CD14-positive monocyte (primary cell): ENCODE data around the gene SYNE3. TPM values are rescaled to one million over a fixed set of nuclear protein-coding genes. Genes with fewer than 3 reads are reported as not detected.

Experiments used
- DNase-seq, 3 donors: peaks; one replicate each; pipeline ENCODE4 v3.0.0-alpha.2; 2011 to 2022
- H2AFZ ChIP-seq: 2 replicates; pipeline ENCODE4 v1.6.0; 2012; ENCODE audit warnings: mild to moderate bottlenecking, low read depth, low read length, inconsistent platforms; ENCODE audit not compliant: insufficient read depth, poor library complexity, severe bottlenecking
- H3K27ac ChIP-seq, 2 donors: 1 replicate in 1 of 2; 2 replicates in 1 of 2; pipeline ENCODE4 v1.5.1; 2012 to 2013; ENCODE audit warnings: low read length in 2 of 2, control low read depth in 1 of 2, inconsistent platforms in 1 of 2, low read depth in 1 of 2, mild to moderate bottlenecking in 1 of 2
- H3K27me3 ChIP-seq, 2 donors: one replicate each; pipeline versions ENCODE4 v1.6.0 to v1.6.1; 2011 to 2013; ENCODE audit warnings: low read length in 2 of 2; ENCODE audit not compliant: control insufficient read depth in 2 of 2, insufficient read depth in 2 of 2
- H3K36me3 ChIP-seq, 2 donors: replicated peaks in 1 of 2; 1 replicate in 1 of 2; 2 replicates in 1 of 2; pipeline versions ENCODE4 v1.5.1 to v1.6.1; 2012 to 2013; ENCODE audit warnings: low read length in 2 of 2, control low read depth in 1 of 2, inconsistent platforms in 1 of 2, mild to moderate bottlenecking in 1 of 2; ENCODE audit not compliant: insufficient read depth in 2 of 2, control insufficient read depth in 1 of 2
- H3K4me1 ChIP-seq, 2 donors: 1 replicate in 1 of 2; 2 replicates in 1 of 2; pipeline versions ENCODE4 v1.5.1 to v1.6.1; 2012 to 2013; ENCODE audit warnings: low read length in 2 of 2, control low read depth in 1 of 2, inconsistent platforms in 1 of 2, mild to moderate bottlenecking in 1 of 2, moderate library complexity in 1 of 2; ENCODE audit not compliant: insufficient read depth in 2 of 2, control insufficient read depth in 1 of 2
- H3K4me2 ChIP-seq: replicated peaks from 2 replicates; pipeline ENCODE3; 2012; ENCODE audit warnings: low read length, moderate library complexity, mild to moderate bottlenecking; ENCODE audit not compliant: poor library complexity, severe bottlenecking; ENCODE audit errors: extremely low read depth
- H3K4me3 ChIP-seq, 3 experiments: fragments of 200-600 bp in 1 of 3; sonication (generic) in 1 of 3; replicated peaks in 1 of 3; 1 replicate in 2 of 3; 2 replicates in 1 of 3; pipeline ENCODE4 v1.5.1; 2011 to 2013; ENCODE audit warnings: low read length in 3 of 3, mild to moderate bottlenecking in 3 of 3, control low read depth in 2 of 3, low read depth in 2 of 3, inconsistent platforms in 1 of 3, moderate library complexity in 1 of 3
- H3K79me2 ChIP-seq: 2 replicates; pipeline ENCODE4 v1.6.0; 2012; ENCODE audit warnings: mild to moderate bottlenecking, control low read depth, inconsistent platforms, low read length, moderate library complexity; ENCODE audit not compliant: insufficient read depth
- H3K9ac ChIP-seq: 2 replicates; pipeline ENCODE4 v1.6.0; 2017; ENCODE audit warnings: low read length, mild to moderate bottlenecking; ENCODE audit not compliant: insufficient read depth, poor library complexity, severe bottlenecking
- H3K9me3 ChIP-seq, 2 donors: replicated peaks in 1 of 2; 1 replicate in 1 of 2; 2 replicates in 1 of 2; pipeline versions ENCODE4 v1.5.1 to v1.6.1; 2012 to 2013; ENCODE audit warnings: low read length in 2 of 2, control low read depth in 1 of 2; ENCODE audit not compliant: control insufficient read depth in 1 of 2, insufficient read depth in 1 of 2
- H4K20me1 ChIP-seq: 2 replicates; pipeline ENCODE4 v1.6.0; 2012; ENCODE audit warnings: mild to moderate bottlenecking, low read length, control low read depth, moderate library complexity; ENCODE audit not compliant: insufficient read depth
- H3K27ac Mint-ChIP-seq, 7 donors: one replicate each; pipeline ENCODE4 v1.8.0; 2020; ENCODE audit warnings: mild to moderate bottlenecking in 7 of 7, mixed read lengths in 7 of 7, moderate library complexity in 6 of 7, inconsistent platforms in 2 of 7
- H3K27me3 Mint-ChIP-seq, 3 donors: one replicate each; pipeline ENCODE4 v1.8.0; 2021 to 2022; ENCODE audit warnings: low read depth in 3 of 3, mild to moderate bottlenecking in 3 of 3, mixed read lengths in 3 of 3, moderate library complexity in 3 of 3, inconsistent platforms in 1 of 3
- H3K36me3 Mint-ChIP-seq, 2 donors: one replicate each; pipeline ENCODE4 v1.8.0; 2020; ENCODE audit warnings: mixed read lengths in 2 of 2, inconsistent platforms in 1 of 2, mild to moderate bottlenecking in 1 of 2
- H3K4me1 Mint-ChIP-seq: one replicate; pipeline ENCODE4 v1.8.0; 2020; ENCODE audit warnings: mild to moderate bottlenecking, mixed read lengths
- H3K4me3 Mint-ChIP-seq, 2 donors: one replicate each; pipeline ENCODE4 v1.8.0; 2020; ENCODE audit warnings: mild to moderate bottlenecking in 2 of 2, mixed read lengths in 2 of 2, moderate library complexity in 1 of 2
- H3K9me3 Mint-ChIP-seq, 7 donors: one replicate each; pipeline ENCODE4 v1.8.0; 2020 to 2022; ENCODE audit warnings: mixed read lengths in 7 of 7, mild to moderate bottlenecking in 6 of 7, moderate library complexity in 6 of 7, inconsistent platforms in 2 of 7
- WGBS: methylation state at CpG from one replicate; pipeline ENCODE4 v1.1.5; 2013; ENCODE audit warnings: missing lambda C conversion rate; ENCODE audit not compliant: insufficient coverage; 5-methylcytosine and 5-hydroxymethylcytosine counted together
- intact Hi-C, 2 donors: fragments of 100-400 bp; cut with micrococcal nuclease; formaldehyde crosslinking; loops; one replicate each; pipeline versions ENCODE4 v1.15.0 to v1.15.1; 2023
- polyA plus RNA-seq, 3 donors: library from polyadenylated mRNA; depleted of rRNA in 1 of 3; unstranded in 2 of 3; stranded (reverse) in 1 of 3; fragments of 300-500 nt in 2 of 3; fragments of >200 nt in 1 of 3; fragmentation: Illumina TruSeq in 2 of 3; gene quantifications; 1 replicate in 2 of 3; 2 replicates in 1 of 3; pipeline ENCODE4 v1.2.3, GENCODE V29; 2012 to 2021
- TF ChIP-seq, protein P1 (sequence below): fragments of 200-600 bp; IDR thresholded peaks from one replicate; pipeline ENCODE4 v1.8.0; 2022; ENCODE audit warnings: antibody characterized with exemption, mild to moderate bottlenecking

Gene SYNE3
- polyA plus RNA-seq, 3 donors: 2.6 to 26.1 (median 3.5) TPM

DNA sequence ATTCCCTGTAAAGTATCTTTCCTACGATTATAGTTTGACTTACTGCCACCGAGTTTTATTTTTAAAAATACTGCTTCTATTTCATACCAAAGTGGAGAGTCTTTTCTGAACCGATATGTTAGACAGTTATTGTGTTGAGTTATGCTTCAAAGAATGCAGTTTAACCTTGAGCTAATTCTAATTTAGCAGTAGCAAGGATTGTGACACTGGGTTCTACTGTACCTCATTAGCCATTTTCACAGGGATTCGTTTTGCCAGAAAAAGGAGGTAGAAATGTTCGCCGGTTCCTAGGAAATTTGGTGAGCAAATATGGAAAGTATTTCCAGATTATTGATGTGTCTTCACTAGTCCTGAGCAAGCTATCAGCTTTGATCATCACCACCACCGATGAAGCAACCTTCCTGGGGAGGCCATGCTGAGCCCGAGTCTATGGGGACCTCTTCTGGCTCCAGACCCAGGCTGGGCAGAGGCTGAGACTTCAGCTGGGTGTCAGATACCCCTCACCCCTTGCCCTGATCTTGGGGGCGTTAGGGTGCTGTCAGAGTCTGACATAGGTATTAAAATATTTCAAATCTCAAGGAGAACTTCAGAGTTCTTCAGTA, 32.0 kb upstream of the SYNE3 start:
- peaks cover 0 to 4% (median 0%) of the 10 kb centered on the region in 3 donors for H3K27me3 Mint-ChIP-seq
- H3K36me3 Mint-ChIP-seq: peaks cover 24 to 27% of the 10 kb centered on the region in 2 donors
- DNase-seq: no peak

DNA sequence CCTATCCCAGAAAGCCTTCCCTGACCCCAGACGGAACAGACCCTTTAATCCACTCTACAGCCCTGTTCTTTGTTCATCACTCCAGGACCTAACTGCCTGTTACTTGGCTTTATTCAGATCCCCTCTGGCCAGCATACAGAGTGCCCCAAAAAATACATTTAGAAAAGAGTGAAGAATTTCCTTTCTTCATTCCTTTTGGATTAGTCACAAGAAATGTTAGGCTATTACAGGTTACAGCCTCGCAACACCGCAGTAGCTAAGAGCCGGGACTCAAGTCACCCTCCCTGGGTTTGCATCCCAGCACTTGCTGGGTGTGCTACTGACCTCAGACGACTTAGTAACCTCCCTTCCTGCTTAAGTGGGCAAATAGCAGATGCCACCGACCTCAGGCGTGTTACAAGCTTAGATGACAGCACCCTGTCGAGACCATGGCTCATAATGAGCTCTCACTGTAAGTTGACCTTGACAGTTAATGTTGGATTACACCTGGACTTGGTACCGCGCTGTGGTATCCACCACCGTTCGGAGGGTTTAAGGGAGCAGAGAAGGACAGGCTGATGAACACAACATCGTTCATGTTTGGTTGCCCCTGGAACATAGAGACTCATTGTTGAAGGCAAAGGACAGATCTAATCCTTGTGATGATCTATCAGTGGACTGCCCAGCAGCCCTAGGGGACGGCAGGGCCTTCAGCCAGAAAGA, 31.3 kb upstream of the SYNE3 start:
- H4K20me1 ChIP-seq: peaks cover 3% of the 10 kb centered on the region
- 97% methylated on average over 12 of the region's 14 CpGs for WGBS
- Mint-ChIP-seq H3K27ac (peak overlapping the region in 2 of 7 donors; percentile 15 to 70), H3K27me3 (peaks cover 0 to 2% (median 0%) of the 10 kb centered on the region in 3 donors), H3K9me3 (peaks cover 0 to 2% (median 0%) of the 10 kb centered on the region in 7 donors), H3K4me3 (no peak overlapping the region), H3K36me3 (peaks cover 24 to 27% of the 10 kb centered on the region in 2 donors), H3K4me1 (no peaks in the 10 kb centered on the region)
- H3K27me3 ChIP-seq: no peaks in the 10 kb centered on the region
- no peak overlapping the region for H3K27ac ChIP-seq
- H3K4me2 ChIP-seq: no peak overlapping the region
- no peak overlapping the region for H3K4me3 ChIP-seq
- H3K79me2 ChIP-seq: peaks cover 17% of the 10 kb centered on the region
- intact Hi-C loops: no loop called here
- no peak overlapping the region for H3K9ac ChIP-seq
- no peaks in the 10 kb centered on the region for H3K4me1 ChIP-seq
- no peaks in the 10 kb centered on the region for H3K9me3 ChIP-seq
- DNase-seq: no peak
- no peak overlapping the region for H2AFZ ChIP-seq
- TF ChIP-seq, protein P1, sequence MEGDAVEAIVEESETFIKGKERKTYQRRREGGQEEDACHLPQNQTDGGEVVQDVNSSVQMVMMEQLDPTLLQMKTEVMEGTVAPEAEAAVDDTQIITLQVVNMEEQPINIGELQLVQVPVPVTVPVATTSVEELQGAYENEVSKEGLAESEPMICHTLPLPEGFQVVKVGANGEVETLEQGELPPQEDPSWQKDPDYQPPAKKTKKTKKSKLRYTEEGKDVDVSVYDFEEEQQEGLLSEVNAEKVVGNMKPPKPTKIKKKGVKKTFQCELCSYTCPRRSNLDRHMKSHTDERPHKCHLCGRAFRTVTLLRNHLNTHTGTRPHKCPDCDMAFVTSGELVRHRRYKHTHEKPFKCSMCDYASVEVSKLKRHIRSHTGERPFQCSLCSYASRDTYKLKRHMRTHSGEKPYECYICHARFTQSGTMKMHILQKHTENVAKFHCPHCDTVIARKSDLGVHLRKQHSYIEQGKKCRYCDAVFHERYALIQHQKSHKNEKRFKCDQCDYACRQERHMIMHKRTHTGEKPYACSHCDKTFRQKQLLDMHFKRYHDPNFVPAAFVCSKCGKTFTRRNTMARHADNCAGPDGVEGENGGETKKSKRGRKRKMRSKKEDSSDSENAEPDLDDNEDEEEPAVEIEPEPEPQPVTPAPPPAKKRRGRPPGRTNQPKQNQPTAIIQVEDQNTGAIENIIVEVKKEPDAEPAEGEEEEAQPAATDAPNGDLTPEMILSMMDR: no peak
- H3K36me3 ChIP-seq: peaks cover 4 to 30% of the 10 kb centered on the region in 2 donors

More for the DNA sequence above, 32.0 kb upstream of the SYNE3 start:
- no peak overlapping the region for H2AFZ ChIP-seq
- intact Hi-C loops: no loop called here
- no peaks in the 10 kb centered on the region for H3K27me3 ChIP-seq
- H3K27ac ChIP-seq: no peak overlapping the region
- Mint-ChIP-seq H3K27ac (no peak overlapping the region), H3K4me3 (no peak overlapping the region), H3K4me1 (no peaks in the 10 kb centered on the region), H3K9me3 (peaks cover 0 to 2% (median 0%) of the 10 kb centered on the region in 7 donors)
- no peak overlapping the region for H3K4me3 ChIP-seq
- no peak overlapping the region for H3K4me2 ChIP-seq
- H3K4me1 ChIP-seq: no peaks in the 10 kb centered on the region
- H3K36me3 ChIP-seq: peaks cover 4 to 30% of the 10 kb centered on the region in 2 donors
- no peaks in the 10 kb centered on the region for H3K9me3 ChIP-seq
- TF ChIP-seq, protein P1: no peak
- H3K9ac ChIP-seq: no peak overlapping the region
- 100% methylated on average over 5 of the region's 9 CpGs for WGBS
- no peaks in the 10 kb centered on the region for H4K20me1 ChIP-seq
- H3K79me2 ChIP-seq: peaks cover 11% of the 10 kb centered on the region
